GM23338 (cell line): ENCODE measurements around the gene VWA7. TPM values are rescaled to one million over a fixed set of nuclear protein-coding genes. Genes with fewer than 3 reads are reported as not detected.

Source experiments
- ATAC-seq: fragments of 200-7000 bp; cut with Tn5 transposase; 3 replicates; pipeline ENCODE4 v1.9.1; 2020
- DNase-seq: peaks from one replicate; pipeline ENCODE4 v3.0.0-alpha.2; 2015; ENCODE audit warnings: low spot score
- H2AFZ ChIP-seq: fragments of 200-600 bp; sonication (generic); 2 replicates; pipeline ENCODE4 v1.8.0; 2016; ENCODE audit warnings: antibody characterized with exemption, mild to moderate bottlenecking, moderate library complexity
- H3F3A ChIP-seq: fragments of 200-600 bp; sonication (generic); replicated peaks from 2 replicates; pipeline ENCODE4 v1.8.0; 2017; ENCODE audit warnings: antibody characterized with exemption, mixed run types, low read depth
- H3K27ac ChIP-seq: fragments of 200-600 bp; sonication (generic); 2 replicates; pipeline ENCODE4 v1.6.1; 2016; ENCODE audit warnings: low read depth
- H3K27me3 ChIP-seq: fragments of 200-600 bp; sonication (generic); 2 replicates; pipeline ENCODE4 v1.8.0; 2016; ENCODE audit warnings: mild to moderate bottlenecking, mixed run types, moderate library complexity; ENCODE audit not compliant: insufficient read depth
- H3K36me3 ChIP-seq: fragments of 200-600 bp; sonication (generic); 2 replicates; pipeline ENCODE4 v1.8.0; 2016; ENCODE audit warnings: mild to moderate bottlenecking; ENCODE audit not compliant: insufficient read depth
- H3K4me1 ChIP-seq: fragments of 200-600 bp; sonication (generic); 2 replicates; pipeline ENCODE4 v1.8.0; 2016; ENCODE audit warnings: mild to moderate bottlenecking, moderate library complexity; ENCODE audit not compliant: insufficient read depth
- H3K4me2 ChIP-seq: fragments of 200-600 bp; sonication (generic); 2 replicates; pipeline ENCODE4 v1.7.1; 2017; ENCODE audit warnings: mixed run types
- H3K4me3 ChIP-seq: fragments of 200-600 bp; sonication (generic); 2 replicates; pipeline ENCODE4 v1.6.1; 2016; ENCODE audit warnings: mixed run types
- H3K79me2 ChIP-seq: fragments of 200-600 bp; sonication (generic); replicated peaks from 2 replicates; pipeline ENCODE4 v1.8.0; 2017; ENCODE audit warnings: mild to moderate bottlenecking; ENCODE audit not compliant: insufficient read depth
- H3K9me2 ChIP-seq: fragments of 200-600 bp; sonication (generic); 2 replicates; pipeline ENCODE4 v1.8.0; 2017; ENCODE audit not compliant: insufficient read depth
- H4K20me1 ChIP-seq: fragments of 200-600 bp; sonication (generic); replicated peaks from 2 replicates; pipeline ENCODE4 v1.8.0; 2017; ENCODE audit warnings: mild to moderate bottlenecking; ENCODE audit not compliant: insufficient read depth
- H3K27ac Mint-ChIP-seq: 2 replicates; pipeline ENCODE4 v1.8.0; 2020; ENCODE audit warnings: inconsistent platforms, mild to moderate bottlenecking, moderate library complexity, mixed read lengths
- H3K27me3 Mint-ChIP-seq: 3 replicates; pipeline ENCODE4 v1.8.0; 2022; ENCODE audit warnings: low read depth, mild to moderate bottlenecking, moderate library complexity, mixed read lengths, inconsistent platforms; ENCODE audit not compliant: insufficient read depth, poor library complexity
- H3K36me3 Mint-ChIP-seq: 3 replicates; pipeline ENCODE4 v1.8.0; 2021; ENCODE audit warnings: low read depth, mild to moderate bottlenecking, inconsistent platforms, moderate library complexity, mixed read lengths
- H3K4me1 Mint-ChIP-seq: 3 replicates; pipeline ENCODE4 v1.8.0; 2020; ENCODE audit warnings: mild to moderate bottlenecking, inconsistent platforms, mixed read lengths
- H3K4me3 Mint-ChIP-seq: 3 replicates; pipeline ENCODE4 v1.8.0; 2021; ENCODE audit warnings: moderate library complexity, mild to moderate bottlenecking, inconsistent platforms, mixed read lengths
- H3K9me3 Mint-ChIP-seq: 3 replicates; pipeline ENCODE4 v1.8.0; 2020; ENCODE audit warnings: moderate library complexity, mild to moderate bottlenecking, inconsistent platforms, mixed read lengths
- CTCF ChIP-seq, 2 experiments: fragments of 200-600 bp in 1 of 2; sonication (generic) in 1 of 2; conservative IDR thresholded peaks; 2 replicates each; pipeline versions ENCODE4 v1.5.1 to v1.6.1; 2016 to 2017; ENCODE audit warnings: antibody characterized with exemption in 2 of 2, low read depth in 2 of 2, mild to moderate bottlenecking in 2 of 2, moderate library complexity in 1 of 2
- POLR2AphosphoS5 ChIP-seq: IDR thresholded peaks from 2 replicates; pipeline ENCODE4 v1.6.1; 2016; ENCODE audit warnings: antibody characterized with exemption, low read depth
- ZNF114 ChIP-seq: fragments of 250-450 bp; sonication (Bioruptor Pico); IDR thresholded peaks from 2 replicates; pipeline ENCODE4 v1.5.0; 2020; ENCODE audit warnings: mild to moderate bottlenecking, moderate library complexity
- ZNF462 ChIP-seq: fragments of 250-450 bp; sonication (Bioruptor Pico); IDR thresholded peaks from 2 replicates; pipeline ENCODE4 v1.5.0; 2020; ENCODE audit warnings: mild to moderate bottlenecking, moderate library complexity
- polyA plus RNA-seq: library from polyadenylated mRNA; unstranded; fragments of >200 nt; fragmentation: Nextera tagmentation; extraction: Ambion mirVana; gene quantifications from 2 replicates; pipeline ENCODE4 v1.2.1, GENCODE V29; 2016
- total RNA-seq: library from RNA; depleted of rRNA; stranded (reverse); fragments of >200 nt; shearing (Covaris generic); gene quantifications from 2 replicates; pipeline ENCODE4 v1.2.3, GENCODE V29; 2014

Gene VWA7
- total and polyA plus RNA-seq, 2 experiments from 2014 or later = 0.07 to 0.36 TPM

GRCh38 chr6:31736021-31736767, 40.9 kb downstream of the VWA7 start, which contains the start of gene CLIC1:
Gene CLIC1, minus strand, starts transcription at chr6:31736530. Its CDS starts 230 bp downstream, at chr6:31736300.
- Mint-ChIP-seq H3K27me3 (peaks cover 33% of the 10 kb centered on the region), H3K27ac (peak within 1 kb of the TSS; percentile 43), H3K4me3 (peak within 1 kb of the TSS; percentile 92), H3K4me1 (peaks cover 45% of the 10 kb centered on the region), H3K9me3 (no peaks in the 10 kb centered on the region; the same call in 2 of the 3 replicates), H3K36me3 (peaks cover 39% of the 10 kb centered on the region)
- H3K4me3 ChIP-seq = peak within 1 kb of the TSS; percentile 96
- H3K36me3 ChIP-seq = peaks cover 26% of the 10 kb centered on the region
- peak within 1 kb of the TSS; percentile 91 for H3K4me2 ChIP-seq
- H3K27ac ChIP-seq = peak within 1 kb of the TSS; percentile 58; the same call in 1 of the 2 replicates
- ATAC-seq (peak; percentile 43), DNase-seq (peak; percentile 90)
- H3K9me2 ChIP-seq = no peaks in the 10 kb centered on the region
- H3K79me2 ChIP-seq = peaks cover 27% of the 10 kb centered on the region
- H3F3A ChIP-seq = peaks cover 55% of the 10 kb centered on the region
- peaks cover 44% of the 10 kb centered on the region for H3K4me1 ChIP-seq
- peaks cover 11% of the 10 kb centered on the region; the same call in 1 of the 2 replicates for H4K20me1 ChIP-seq
- TF ChIP-seq ZNF114 (CRISPR knock-in tag) (no peak), CTCF (conservative IDR thresholded peaks at IDR 0.05; ENCODE audit: low read depth in 2 of 2) (no peak), POLR2AphosphoS5 (peak; percentile 87), ZNF462 (no peak)
- H3K27me3 ChIP-seq = no peaks in the 10 kb centered on the region
- peak within 1 kb of the TSS; percentile 83 for H2AFZ ChIP-seq
